ENCODE measurements around the gene MAML2. TPM values are rescaled to one million over a fixed set of nuclear protein-coding genes. Genes with fewer than 3 reads are reported as not detected.

MAML2 gene
- total RNA-seq, 1 experiment from 2014 or later, result 22.7 TPM

DNA sequence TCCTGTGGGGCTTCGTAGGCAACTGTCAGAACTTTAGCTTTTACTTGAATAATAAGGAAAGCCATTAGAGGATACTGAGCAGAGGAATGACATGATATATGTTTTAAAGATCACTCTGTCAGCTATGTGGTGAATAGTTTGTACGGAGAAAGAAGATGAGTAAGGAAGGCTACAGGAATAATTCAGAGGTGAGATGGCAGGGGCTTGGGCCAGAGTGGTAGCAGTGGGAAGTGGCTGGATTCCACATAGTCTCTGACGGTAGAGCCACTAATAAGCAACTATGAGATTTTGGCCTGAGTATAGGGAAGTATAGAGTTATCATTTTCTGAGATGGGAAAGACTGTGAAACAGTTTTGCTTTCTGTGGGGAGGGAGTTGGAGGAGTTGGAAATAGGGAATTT is 325.1 kb downstream of the MAML2 start:
- TF ChIP-seq, protein P1, sequence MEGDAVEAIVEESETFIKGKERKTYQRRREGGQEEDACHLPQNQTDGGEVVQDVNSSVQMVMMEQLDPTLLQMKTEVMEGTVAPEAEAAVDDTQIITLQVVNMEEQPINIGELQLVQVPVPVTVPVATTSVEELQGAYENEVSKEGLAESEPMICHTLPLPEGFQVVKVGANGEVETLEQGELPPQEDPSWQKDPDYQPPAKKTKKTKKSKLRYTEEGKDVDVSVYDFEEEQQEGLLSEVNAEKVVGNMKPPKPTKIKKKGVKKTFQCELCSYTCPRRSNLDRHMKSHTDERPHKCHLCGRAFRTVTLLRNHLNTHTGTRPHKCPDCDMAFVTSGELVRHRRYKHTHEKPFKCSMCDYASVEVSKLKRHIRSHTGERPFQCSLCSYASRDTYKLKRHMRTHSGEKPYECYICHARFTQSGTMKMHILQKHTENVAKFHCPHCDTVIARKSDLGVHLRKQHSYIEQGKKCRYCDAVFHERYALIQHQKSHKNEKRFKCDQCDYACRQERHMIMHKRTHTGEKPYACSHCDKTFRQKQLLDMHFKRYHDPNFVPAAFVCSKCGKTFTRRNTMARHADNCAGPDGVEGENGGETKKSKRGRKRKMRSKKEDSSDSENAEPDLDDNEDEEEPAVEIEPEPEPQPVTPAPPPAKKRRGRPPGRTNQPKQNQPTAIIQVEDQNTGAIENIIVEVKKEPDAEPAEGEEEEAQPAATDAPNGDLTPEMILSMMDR (IDR thresholded peaks at IDR 0.05; ENCODE audit: unreplicated experiment), result no peak
- no peak for DNase-seq
- intact Hi-C loops (cut with micrococcal nuclease; ENCODE audit: unreplicated experiment), result no loop called here
- Mint-ChIP-seq H3K4me3 (ENCODE audit: low read depth, unreplicated experiment) (no peak overlapping the region), H3K36me3 (ENCODE audit: insufficient read depth, unreplicated experiment) (no peaks in the 10 kb centered on the region), H3K27me3 (ENCODE audit: unreplicated experiment) (no peaks in the 10 kb centered on the region), H3K27ac (ENCODE audit: unreplicated experiment) (no peak overlapping the region), H3K4me1 (ENCODE audit: low read depth, unreplicated experiment) (peaks cover 23% of the 10 kb centered on the region), H3K9me3 (ENCODE audit: low read depth, unreplicated experiment) (no peaks in the 10 kb centered on the region)
- CTCF ChIA-PET, result no interaction called here
- no TSS peak for BruUV-seq (replicated peaks)

- intact Hi-C loops (cut with micrococcal nuclease; ENCODE audit: unreplicated experiment), result no loop called here
- Mint-ChIP-seq H3K4me3 (ENCODE audit: low read depth, unreplicated experiment) (no peak overlapping the region), H3K36me3 (ENCODE audit: insufficient read depth, unreplicated experiment) (no peaks in the 10 kb centered on the region), H3K27ac (ENCODE audit: unreplicated experiment) (no peak overlapping the region), H3K4me1 (ENCODE audit: low read depth, unreplicated experiment) (peaks cover 30% of the 10 kb centered on the region), H3K27me3 (ENCODE audit: unreplicated experiment) (no peaks in the 10 kb centered on the region), H3K9me3 (ENCODE audit: low read depth, unreplicated experiment) (no peaks in the 10 kb centered on the region)
- BruUV-seq (replicated peaks), result no TSS peak
- DNase-seq, result no peak
- TF ChIP-seq, protein P1 (IDR thresholded peaks at IDR 0.05; ENCODE audit: unreplicated experiment), result no peak
- CTCF ChIA-PET, result interaction anchor here (1.2 kb wide), 1 partner anchor 21 kb away, joined by 3 read pairs; no protein-coding TSS in a partner anchor
These were observed 326.0 kb downstream of the MAML2 start for GRCh38 chr11:96016978-96017502.

DNA sequence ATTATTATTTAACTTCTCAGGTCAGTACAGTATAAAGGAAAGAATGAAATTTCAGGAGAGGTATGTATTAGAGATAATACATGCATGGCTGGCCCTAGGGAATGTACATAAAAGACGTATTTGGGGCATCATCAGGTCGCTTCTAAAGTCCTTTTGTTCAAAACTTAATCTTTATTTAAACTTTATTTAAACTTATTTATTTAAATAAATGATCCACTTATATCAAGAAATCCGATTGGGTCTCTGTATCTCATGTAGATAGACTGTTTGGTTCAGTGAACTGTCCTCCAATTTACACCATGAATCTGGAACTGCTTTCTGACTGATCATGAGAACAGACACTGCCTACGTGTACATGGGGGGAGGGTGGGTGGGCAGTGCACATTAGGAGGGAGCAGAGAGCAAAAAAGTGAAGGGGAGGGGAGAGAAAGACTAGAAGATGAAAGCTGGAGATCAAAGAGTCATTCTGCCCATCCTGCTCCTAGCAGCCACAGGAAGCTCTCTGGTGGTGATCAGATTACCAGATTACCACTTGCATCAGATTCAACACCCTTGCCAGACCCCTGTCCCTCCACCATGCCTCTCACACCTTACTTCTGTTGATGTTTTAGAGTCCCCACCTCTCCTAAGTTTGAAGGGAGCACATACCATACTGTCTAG is 327.0 kb downstream of the MAML2 start:
- DNase-seq, result no peak
- no TSS peak for BruUV-seq (replicated peaks)
- Mint-ChIP-seq H3K36me3 (ENCODE audit: insufficient read depth, unreplicated experiment) (no peaks in the 10 kb centered on the region), H3K27ac (ENCODE audit: unreplicated experiment) (no peak overlapping the region), H3K9me3 (ENCODE audit: low read depth, unreplicated experiment) (no peaks in the 10 kb centered on the region), H3K27me3 (ENCODE audit: unreplicated experiment) (no peaks in the 10 kb centered on the region), H3K4me1 (ENCODE audit: low read depth, unreplicated experiment) (peaks cover 30% of the 10 kb centered on the region), H3K4me3 (ENCODE audit: low read depth, unreplicated experiment) (no peak overlapping the region)
- CTCF ChIA-PET, result interaction anchor here (1.2 kb wide), 1 partner anchor 22 kb away, joined by 3 read pairs; no protein-coding TSS in a partner anchor
- TF ChIP-seq, protein P1 (IDR thresholded peaks at IDR 0.05; ENCODE audit: unreplicated experiment), result no peak
- intact Hi-C loops (cut with micrococcal nuclease; ENCODE audit: unreplicated experiment), result no loop called here

- intact Hi-C loops (cut with micrococcal nuclease; ENCODE audit: unreplicated experiment), result loop anchor here (5.0 kb wide), 3 partner anchors 38 to 328 kb away; partner anchors contain the start of gene MAML2
- Mint-ChIP-seq H3K36me3 (ENCODE audit: insufficient read depth, unreplicated experiment) (peaks cover 4% of the 10 kb centered on the region), H3K27ac (ENCODE audit: unreplicated experiment) (peak overlapping the region; percentile 75), H3K27me3 (ENCODE audit: unreplicated experiment) (no peaks in the 10 kb centered on the region), H3K9me3 (ENCODE audit: low read depth, unreplicated experiment) (no peaks in the 10 kb centered on the region), H3K4me3 (ENCODE audit: low read depth, unreplicated experiment) (no peak overlapping the region), H3K4me1 (ENCODE audit: low read depth, unreplicated experiment) (peaks cover 38% of the 10 kb centered on the region)
- no TSS peak for BruUV-seq (replicated peaks)
- TF ChIP-seq, protein P1 (IDR thresholded peaks at IDR 0.05; ENCODE audit: unreplicated experiment), result no peak
- DNase-seq, result peak; percentile 20
- CTCF ChIA-PET, result interaction anchor here (1.3 kb wide), 1 partner anchor 165 kb away, joined by 4 read pairs; no protein-coding TSS in a partner anchor
These were observed 328.8 kb downstream of the MAML2 start for GRCh38 chr11:96014217-96014616.

Measured in Calu3 (cell line).